GM21825 (cell line): ENCODE results near the gene RBBP8.
"Not testable (repeated sequence)": the region's sequence is repeated elsewhere in the genome, so short reads cannot be mapped to it uniquely, and the experiment has no call there.

ENCODE experiments used
- ATAC-seq: cut with Tn5 transposase; IDR thresholded peaks from one replicate; pipeline ENCODE4 v1.9.1; 2021; ENCODE audit warnings: mild to moderate bottlenecking, moderate library complexity; ENCODE audit not compliant: unreplicated experiment

The RBBP8 gene

DNA sequence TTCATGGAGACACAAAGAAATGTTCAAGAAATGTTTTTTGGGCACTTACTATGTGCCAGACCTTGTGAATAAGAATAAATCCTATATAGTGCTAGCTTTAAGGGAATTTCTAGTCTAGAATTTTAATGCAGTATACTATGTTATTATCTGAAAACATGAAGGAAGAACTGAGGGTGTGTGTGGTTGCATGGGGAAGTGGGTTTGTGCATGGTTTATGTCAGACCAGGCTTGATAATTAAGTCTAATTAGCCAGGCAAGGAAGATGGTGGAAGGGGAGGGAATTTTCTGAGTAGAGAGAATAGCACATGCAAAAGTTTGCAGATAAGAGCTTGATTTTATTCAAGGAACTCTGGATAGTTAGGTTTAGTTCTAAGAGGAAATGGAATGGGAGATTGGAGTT is 6.5 kb downstream of the RBBP8 start:
- ATAC-seq, result no peak

DNA sequence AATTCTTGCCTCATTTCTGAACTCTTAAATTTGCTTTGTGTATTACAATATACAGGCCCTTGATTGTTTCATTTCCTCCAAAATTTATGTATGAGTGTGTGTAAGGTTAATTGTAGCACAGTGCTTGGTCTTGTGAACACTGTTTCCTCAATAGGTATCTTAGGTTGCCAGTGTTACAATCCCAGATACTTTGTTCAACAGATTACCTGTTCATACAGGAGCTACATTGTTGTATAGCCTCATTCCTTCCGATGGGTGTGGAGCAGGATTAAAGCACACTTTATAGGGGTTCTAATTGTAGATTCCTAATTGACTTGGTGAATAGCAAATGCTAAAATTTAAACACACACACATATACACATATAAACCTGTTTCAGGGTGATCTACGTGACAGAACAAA is 10.7 kb downstream of the RBBP8 start:
- ATAC-seq, result no peak

DNA sequence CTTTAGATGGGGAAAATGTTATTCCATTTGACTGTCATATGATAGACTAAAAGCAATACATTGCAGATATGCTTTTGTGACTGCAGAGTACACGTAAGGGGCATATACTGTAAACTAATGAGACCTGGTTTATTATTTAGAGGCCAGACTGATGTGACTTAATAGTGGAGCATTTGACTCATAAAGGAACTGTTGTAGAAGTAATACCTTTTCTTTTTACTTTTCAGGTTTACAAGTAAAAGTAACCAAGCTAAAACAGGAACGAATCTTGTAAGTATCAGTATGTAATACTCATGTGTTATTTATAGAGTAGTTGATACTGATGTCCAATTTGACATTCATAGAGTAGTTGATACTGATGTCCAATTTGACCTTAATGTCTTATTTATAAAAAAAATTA is 13.1 kb downstream of the RBBP8 start:
- no peak for ATAC-seq

DNA sequence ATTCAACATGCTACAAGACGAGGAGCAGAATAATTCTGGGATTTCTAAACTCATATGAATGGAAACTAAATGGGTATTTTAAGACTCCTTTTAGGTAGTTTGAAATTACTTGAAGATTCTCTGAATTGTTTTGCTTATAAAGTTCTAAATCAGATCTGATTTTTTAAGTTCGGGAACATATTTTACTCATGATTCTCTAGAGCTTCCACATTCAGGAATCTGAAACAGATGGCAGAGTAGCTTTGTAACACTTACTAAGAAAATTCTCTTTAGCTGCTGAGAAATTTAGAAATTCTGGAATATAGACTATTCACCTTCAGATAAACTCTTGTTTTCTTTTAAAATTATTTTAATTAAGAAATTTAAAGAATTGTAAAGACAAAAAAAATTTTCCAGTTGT is 13.7 kb downstream of the RBBP8 start:
- ATAC-seq, result no peak

DNA sequence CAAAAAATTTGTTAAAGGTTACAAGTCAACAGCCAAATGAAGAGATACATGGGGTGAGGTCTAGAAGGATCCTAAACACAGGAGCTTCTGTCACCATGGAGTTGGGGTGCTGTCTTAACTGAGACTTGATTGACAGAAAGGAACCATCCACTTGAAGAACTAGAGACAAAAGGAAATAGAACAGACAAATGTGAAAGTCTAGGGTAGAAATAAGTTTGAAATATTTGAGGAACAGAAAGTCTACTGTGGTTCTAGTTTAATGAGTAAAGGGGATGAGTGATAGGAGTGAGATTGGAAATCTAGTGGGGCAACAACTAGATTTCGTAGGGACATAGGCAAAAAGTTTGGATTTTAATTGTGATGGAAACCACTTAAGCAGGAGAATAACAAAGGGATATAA is 18.7 kb downstream of the RBBP8 start:
- ATAC-seq, result no peak

DNA sequence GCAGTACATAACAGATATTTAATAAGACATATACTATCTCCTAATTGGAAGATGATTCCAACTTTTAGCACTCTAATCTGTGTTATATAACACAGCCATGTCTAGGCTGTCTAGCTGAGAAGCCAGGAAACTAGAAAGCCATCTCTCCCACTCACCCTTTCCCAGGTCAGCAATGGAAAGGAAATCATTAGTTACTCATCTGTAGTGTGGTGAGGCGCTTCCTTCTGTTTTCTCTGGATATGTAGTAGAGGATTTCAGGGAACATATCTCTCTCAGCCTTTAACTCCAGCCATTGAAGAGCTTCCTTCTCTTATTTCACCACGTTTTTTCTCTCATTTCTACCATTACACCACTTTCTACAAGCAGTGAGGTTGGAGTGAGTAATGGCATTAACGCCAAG is 19.4 kb downstream of the RBBP8 start:
- ATAC-seq, result no peak

DNA sequence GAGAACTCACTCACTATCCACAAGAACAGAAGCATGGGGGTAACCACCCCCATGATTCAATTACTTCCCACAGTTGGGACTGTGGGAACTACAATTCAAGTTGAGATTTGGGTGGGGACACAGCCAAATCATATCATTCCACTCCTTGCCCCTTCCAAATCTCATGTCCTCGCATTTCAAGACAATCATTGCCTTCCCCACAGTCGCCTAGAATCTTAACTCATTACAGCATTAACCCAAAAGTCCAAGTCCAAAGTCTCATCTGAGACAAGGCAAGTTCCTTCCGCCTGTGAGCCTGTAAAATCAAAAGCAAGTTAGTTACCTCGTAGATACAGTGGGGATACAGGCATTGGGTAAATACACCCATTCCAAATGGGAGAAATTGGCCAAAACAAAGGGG is 20.9 kb downstream of the RBBP8 start:
- ATAC-seq, result not testable (repeated sequence)

DNA sequence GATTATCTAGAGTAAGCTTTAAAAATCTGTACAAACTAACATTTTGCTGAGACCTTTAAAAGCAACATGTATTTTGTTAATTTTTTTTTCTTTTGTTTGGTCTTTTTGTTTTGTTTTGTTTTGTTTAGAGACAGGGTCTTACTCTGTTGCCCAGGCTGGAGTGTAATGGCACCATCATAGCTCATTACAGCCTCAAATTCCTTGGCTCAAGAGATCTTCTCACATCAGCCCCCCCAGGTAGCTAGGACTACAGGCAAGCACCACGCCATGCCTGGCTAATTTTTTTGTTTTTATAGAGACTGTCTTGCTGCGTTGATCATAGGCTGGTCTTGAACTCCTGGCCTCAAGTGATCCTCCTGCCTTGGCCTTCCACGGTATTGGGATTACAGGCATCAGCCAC is 23.1 kb downstream of the RBBP8 start:
- no peak for ATAC-seq

DNA sequence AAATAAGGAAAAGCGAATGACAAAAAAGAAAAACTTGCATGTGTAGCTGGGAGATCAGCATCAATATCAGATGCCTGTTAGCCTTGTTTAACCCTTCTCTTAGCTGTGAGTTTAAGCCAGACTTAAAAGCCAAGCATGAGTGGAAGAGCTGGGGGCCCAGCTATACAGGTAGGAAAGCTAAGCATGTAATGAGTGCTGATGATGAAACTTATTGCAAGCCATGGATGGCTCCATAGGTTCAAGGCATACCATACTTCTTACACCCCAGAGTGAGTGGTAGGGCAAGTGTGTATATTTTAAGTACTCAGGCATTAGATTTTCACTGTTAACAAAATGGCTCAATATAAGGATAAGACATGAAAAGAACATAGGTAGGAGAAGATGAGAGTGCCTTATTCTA is 28.0 kb downstream of the RBBP8 start:
- no peak for ATAC-seq

DNA sequence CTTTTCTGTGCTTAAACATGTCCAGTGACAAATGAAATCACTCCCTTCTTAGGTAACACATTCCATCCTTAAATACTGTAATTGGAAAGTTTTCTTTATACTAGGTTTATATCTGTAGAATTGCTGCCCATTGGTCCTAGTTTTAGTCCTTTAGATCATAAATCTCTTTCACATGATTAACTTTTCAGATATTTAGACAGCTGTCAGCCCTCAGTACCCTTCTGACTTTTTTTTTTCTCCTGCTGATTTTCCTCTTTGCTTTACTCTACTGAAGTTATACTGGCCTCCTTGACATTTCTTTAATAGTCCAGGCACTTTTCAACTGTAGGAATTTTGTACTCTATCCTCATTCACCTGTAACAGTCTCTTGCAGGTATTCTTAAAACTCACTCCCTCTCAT is 28.9 kb downstream of the RBBP8 start:
- ATAC-seq, result no peak

DNA sequence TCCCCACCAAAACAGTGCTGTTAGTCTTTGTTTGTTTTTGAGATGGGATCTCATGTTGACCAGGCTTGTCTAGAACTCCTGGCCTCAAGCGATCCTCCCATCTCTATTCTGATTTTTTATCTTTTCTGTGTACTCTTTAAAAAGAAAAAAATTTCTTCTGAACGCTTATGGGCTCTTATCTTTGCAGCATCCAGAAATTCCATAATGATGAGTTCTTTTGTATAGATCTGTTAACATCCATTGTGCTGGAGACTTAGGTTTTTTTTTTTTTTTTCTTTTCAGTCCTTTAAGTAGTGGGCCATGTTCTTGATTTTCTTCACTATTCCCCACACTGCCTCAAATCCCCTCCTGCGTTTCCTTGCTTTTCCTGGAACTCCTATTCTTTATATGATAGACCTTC is 31.0 kb downstream of the RBBP8 start:
- no peak for ATAC-seq

DNA sequence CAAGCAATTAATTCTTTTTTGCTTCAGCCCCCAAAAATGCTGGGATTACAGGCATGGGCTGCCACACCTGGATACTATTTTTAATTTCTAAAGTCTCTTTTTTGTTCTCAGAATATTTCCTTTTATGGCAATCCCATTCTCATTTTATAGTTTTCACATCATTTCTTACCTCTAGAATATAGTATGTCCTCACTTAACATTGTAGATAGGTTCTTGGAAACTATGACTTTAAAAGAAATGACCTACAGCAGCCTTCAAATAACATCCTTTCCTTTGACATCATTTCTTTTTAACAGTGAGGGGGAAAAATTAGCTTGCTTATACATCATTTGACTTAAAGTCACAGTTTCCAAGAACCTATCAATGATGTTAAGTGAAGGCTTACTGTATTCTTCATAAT is 31.6 kb downstream of the RBBP8 start:
- no peak for ATAC-seq

DNA sequence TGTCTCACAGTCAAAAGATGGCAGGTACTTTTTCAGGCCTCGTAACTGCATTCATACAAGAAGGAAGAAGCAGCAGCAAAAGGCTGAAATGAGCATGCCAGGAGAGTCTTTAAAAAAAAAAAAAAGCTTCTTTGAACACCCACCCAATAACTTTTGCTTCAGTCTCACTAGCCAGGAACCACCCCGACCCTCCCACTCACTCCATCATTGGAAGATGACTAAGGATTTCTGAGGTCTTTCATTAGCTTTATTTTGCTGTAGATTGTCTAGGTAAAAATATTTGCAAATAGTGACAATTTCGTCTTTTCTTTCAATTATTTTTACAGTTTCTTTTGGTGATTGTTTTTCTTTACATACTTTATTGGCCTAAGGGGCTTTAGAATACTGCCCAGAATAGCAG is 37.9 kb downstream of the RBBP8 start:
- no peak for ATAC-seq

DNA sequence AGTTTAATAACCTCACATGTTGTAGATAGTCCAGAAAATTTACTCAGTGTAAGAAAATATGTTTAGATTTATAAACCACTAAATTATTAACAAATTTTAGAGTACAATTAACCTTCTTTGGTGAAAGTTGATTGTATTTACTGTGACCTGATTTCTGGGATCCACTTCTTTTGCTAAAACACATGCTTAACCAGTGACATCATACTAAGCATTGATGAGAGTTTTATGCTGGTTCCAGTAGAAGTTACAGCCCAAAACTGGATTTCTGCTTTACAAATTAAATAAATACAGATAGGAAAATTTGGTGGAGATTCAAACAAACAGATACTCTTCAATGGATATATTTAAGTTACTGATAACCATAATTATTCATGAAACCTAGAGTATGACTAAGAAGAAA is 40.9 kb downstream of the RBBP8 start:
- no peak for ATAC-seq

DNA sequence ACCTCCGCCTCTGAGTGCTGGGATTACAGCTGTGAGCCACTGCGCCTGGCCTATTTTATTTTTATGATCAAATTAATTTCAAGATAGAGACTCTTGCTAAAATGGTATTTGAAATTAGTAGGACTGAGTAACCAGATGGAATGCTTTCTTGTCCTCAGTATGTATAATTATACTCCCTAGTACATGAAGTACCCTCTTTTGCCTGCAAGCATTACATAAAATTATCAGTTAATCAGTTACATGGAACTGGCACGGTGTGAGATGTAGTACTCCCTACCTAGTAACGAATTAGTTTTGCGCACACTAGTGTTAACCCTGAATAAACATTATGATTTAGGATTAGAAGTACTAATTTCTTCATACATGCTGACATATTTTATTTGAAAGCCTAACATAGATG is 41.6 kb downstream of the RBBP8 start:
- ATAC-seq, result no peak

DNA sequence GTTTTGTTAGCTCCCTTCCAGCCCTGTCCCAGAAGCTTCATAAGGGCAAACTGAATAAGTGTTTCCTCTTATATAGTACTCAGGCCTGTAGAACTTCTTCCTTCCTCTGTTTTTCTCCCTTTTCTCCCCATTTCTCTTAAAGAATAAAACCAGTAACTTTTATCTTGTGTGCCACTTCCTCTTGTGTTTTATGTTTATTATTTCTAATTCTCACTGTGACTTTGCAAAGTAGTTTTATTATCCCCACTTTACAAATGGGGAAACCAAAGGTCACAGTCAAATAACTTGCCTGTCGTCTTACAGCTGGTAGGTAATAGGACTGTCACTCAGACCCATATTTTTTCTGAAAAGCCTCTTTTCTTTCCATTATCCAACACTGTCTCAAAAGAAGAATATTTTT is 42.4 kb downstream of the RBBP8 start:
- no peak for ATAC-seq

DNA sequence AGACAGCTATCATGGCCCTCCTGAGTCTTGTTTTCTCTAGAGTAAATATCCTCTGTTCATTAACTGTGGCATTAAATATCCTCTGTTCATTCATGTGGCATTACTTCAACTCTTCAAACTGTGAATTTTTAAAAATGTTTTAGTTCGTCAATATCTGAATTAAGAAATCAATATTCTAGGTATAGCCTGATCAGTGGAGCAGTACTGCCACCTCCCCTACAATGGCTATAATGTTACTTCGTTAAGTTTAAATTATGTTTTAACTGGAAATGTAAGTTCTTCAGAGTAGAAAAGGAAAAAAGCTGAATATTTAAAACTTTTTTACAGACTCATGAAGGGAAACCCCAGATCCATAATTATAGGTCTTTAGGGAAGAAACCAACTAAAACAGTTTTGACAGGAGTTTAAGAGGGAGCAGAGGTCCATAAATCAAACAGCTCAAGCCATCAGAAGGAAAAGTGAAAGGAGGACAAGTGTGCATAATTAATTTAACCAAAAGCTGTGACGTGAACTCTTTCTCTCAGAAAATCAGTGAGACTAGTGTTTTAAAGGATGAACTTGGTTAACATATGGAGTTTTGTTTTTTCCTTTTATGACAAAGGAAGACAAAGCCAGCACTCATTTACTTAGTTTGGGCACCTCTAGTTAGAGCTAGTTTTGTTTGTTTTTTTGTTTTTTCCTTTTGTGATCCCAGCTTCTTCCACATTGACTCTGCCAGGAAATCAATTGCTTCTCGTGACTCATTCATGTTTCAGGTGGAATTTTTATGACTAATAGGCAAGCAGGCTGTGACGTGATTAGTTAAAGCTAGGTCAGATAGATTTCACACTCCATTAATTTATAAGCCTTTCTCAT is 44.9 kb downstream of the RBBP8 start:
- ATAC-seq, result no peak

DNA sequence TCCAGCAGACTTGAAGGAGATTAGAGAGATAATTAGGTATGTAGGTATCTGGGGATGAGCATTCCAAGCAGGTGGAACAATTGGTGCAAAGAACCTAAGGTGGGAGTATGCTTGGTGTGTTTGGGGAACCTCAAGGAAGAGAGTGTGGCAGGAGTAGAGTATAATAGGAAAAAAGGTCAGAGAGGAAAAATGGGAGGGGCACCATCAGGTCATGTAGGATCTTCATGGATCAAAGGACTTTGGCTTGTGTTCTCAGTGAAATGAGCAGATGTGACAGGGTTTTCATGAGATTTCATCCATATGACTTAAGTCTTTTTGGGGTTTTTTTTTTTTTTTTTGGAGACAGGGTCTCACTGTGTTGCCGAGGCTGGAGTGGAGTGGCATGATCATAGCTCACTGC is 47.3 kb downstream of the RBBP8 start:
- ATAC-seq, result no peak

DNA sequence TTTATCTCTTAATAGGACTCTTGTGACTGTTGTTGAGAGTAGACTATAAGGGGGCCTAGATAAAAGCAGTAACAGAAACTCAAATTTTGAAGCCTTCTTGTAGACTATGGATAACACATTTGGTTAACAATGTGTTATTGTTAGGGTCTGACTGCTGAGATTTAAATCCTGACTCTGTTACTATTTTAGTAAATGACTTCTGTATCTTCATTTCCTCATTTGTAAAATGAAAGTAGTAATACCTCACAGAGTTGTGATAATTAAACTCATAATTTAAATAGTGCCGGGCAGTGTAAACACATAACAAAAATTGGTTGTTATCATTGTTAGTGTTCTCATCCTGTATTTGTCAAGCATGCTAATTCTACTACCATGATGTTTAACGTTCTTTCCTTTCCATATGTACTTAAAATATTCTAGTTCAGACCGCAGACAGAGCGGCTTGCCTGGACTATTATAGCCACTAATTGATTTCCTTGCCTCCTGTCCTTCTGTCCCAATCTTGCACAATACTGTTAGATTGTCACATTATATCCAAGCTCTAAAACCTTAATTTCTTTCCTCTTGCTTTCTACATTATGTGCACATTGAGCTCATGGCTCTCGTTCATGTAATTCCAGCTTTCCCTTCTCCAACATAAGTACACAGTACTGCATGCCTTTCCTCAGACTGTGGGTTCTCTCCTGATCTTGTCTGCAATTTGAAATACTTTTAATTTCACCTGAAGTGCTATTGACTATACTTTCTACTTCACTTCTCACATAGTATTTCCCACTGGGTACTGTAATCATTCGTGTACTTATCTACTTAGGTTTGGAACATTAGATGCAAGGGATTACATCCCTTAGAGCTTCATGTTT is 48.4 kb downstream of the RBBP8 start:
- no peak for ATAC-seq

DNA sequence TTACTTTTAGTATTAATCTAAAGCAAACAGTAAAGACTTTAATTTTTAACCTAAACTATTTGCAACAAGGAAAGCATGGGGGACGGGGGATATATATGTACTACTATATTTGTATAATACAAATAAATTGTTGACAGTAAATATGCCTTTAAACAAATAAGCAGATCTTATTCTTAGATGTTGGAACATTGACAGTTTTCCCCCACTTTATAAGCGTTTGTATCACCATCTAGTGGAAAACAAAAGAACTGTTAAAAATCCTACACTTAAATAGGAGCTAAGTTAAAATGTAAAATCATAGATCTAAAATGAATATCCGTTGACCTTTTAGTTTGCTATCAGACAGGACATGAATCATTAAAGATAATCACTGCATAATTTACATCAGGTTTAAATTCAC is 50.0 kb downstream of the RBBP8 start:
- ATAC-seq, result no peak

DNA sequence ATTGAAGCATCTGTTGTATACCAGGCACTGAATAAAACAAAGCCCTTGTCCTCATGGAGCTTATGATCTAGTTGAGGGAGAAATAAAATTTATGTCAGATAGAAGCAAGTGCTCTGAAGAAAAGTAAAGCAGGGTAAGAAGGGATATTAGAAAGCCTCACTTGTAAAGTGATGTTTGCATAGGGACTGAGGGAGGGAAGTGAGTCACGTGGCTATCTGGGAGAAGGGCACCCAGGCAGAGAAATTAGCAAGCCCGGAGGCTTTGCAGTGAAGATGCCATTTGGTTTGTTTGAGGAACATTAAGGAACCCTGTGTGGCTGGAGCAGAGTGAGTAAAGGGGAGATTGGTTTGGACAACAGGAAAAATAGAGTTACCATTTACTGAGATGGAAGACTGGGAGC is 52.1 kb downstream of the RBBP8 start:
- no peak for ATAC-seq

DNA sequence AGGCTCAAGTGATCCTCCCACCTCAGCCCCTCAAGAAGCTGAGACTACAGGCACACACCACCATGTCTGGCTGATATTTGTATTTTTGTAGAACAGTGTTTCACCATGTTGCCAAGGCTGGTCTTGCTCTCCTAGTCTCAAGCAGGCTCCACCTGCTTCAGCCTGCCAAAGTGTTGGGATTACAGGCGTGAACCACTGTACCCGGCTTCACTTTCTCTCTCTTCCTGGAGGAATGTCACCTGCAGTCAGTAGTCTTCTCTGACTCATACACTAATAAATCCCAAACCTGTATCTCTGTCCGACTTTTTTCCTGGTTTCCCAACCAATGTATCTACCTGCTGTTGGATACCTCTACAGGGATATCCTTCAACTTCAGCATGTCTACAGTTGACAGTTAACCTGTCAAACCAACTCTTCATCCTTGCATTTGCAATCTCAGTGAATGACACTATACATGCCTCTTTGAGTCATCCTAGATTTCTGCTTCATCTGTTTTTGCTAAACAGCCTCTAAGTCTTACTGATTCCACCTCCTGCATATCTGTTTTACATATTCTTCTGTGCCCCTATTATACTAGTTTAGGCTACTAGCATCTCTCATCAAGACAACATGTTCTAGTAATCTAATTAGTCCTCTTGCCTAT is 54.5 kb downstream of the RBBP8 start:
- no peak for ATAC-seq
